ENCODE data around the gene RELCH.

GRCh38 chr18:62324181-62324828 is 137.2 kb downstream of the RELCH start:
- no peak for TF ChIP-seq GATA2 (IDR thresholded peaks at IDR 0.05; ENCODE audit: low read depth, low read length)
- TF ChIP-seq GATA3 (IDR thresholded peaks at IDR 0.05; ENCODE audit: low read depth, low read length): no peak

Measured in SH-SY5Y (cell line).